Activated naive CD8-positive, alpha-beta T cell (primary cell): ENCODE data around the gene GMPR.

Experiments used
- H3K27ac Mint-ChIP-seq: one replicate; pipeline ENCODE4 v1.8.0; 2021; ENCODE audit warnings: mixed read lengths
- H3K27me3 Mint-ChIP-seq: one replicate; pipeline ENCODE4 v1.8.0; 2021; ENCODE audit warnings: mixed read lengths
- H3K36me3 Mint-ChIP-seq: one replicate; pipeline ENCODE4 v1.8.0; 2021; ENCODE audit warnings: mixed read lengths
- H3K4me1 Mint-ChIP-seq: one replicate; pipeline ENCODE4 v1.8.0; 2021; ENCODE audit warnings: low read depth, mixed read lengths
- H3K4me3 Mint-ChIP-seq: one replicate; pipeline ENCODE4 v1.8.0; 2021; ENCODE audit warnings: mild to moderate bottlenecking, mixed read lengths
- H3K9me3 Mint-ChIP-seq: one replicate; pipeline ENCODE4 v1.8.0; 2021; ENCODE audit warnings: low read depth, mixed read lengths

The GMPR gene

DNA sequence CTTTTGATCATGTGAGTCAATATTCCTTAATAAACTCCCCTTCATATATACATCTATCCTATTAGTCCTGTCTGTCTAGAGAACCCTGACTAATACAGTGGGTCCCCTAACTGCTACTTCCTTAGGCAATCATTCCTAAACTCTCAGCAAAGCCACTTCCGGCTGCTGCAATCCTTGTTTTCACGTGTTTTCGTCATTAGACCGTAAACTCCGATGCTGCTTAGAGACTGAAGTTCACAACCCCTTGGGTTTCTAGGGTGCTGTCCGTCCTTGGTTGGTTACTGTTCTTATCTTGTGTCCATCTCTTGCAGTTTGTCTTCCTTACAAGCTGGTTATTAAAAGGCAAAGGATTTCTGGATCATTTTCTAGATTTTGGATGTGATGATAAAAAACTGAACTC is 106.4 kb downstream of the GMPR start:
- Mint-ChIP-seq H3K27ac (peak overlapping the region; percentile 41), H3K27me3 (no peaks in the 10 kb centered on the region), H3K4me1 (peaks cover 3% of the 10 kb centered on the region), H3K9me3 (no peaks in the 10 kb centered on the region), H3K4me3 (no peak overlapping the region), H3K36me3 (peaks cover 7% of the 10 kb centered on the region)
